H1 (cell line): ENCODE measurements around the gene PCSK4. TPM values are rescaled to one million over a fixed set of nuclear protein-coding genes. Genes with fewer than 3 reads are reported as not detected.

Experiments
- BACH1 ChIP-seq: IDR thresholded peaks from 2 replicates; pipeline ENCODE4 v1.6.1; 2012; ENCODE audit warnings: low read length, improper control_type of control experiment
- BCL11A ChIP-seq, 2 experiments: IDR thresholded peaks; one replicate each; pipeline ENCODE4 v1.6.1; 2011; ENCODE audit warnings: low read depth in 2 of 2, low read length in 2 of 2, mild to moderate bottlenecking in 2 of 2
- CEBPB ChIP-seq: IDR thresholded peaks from 2 replicates; pipeline ENCODE4 v1.6.1; 2012; ENCODE audit warnings: low read depth, low read length
- CHD7 ChIP-seq: fragments of 300-600 bp; sonication (generic); IDR thresholded peaks from 2 replicates; pipeline ENCODE4 v1.7.1; 2012; ENCODE audit warnings: low read length, moderate library complexity, mild to moderate bottlenecking, inconsistent platforms; ENCODE audit not compliant: insufficient replicate concordance
- JUN ChIP-seq: IDR thresholded peaks from 2 replicates; pipeline ENCODE4 v1.6.1; 2011; ENCODE audit warnings: low read depth, mild to moderate bottlenecking, improper control_type of control experiment, low read length
- KDM4A ChIP-seq: IDR thresholded peaks from one replicate; pipeline ENCODE4 v1.7.1; 2012; ENCODE audit warnings: low read depth, mild to moderate bottlenecking, moderate library complexity, low read length, inconsistent platforms; ENCODE audit not compliant: severe bottlenecking
- NANOG ChIP-seq: IDR thresholded peaks from 2 replicates; pipeline ENCODE4 v1.6.1; 2011; ENCODE audit warnings: low read length, low read depth, mild to moderate bottlenecking, inconsistent platforms; ENCODE audit not compliant: insufficient read depth, poor library complexity, severe bottlenecking
- RFX5 ChIP-seq: IDR thresholded peaks from 2 replicates; pipeline ENCODE4 v1.6.1; 2011; ENCODE audit warnings: low read depth, low read length, improper control_type of control experiment, borderline replicate concordance
- SP2 ChIP-seq: IDR thresholded peaks from 2 replicates; pipeline ENCODE4 v1.6.1; 2012; ENCODE audit warnings: mild to moderate bottlenecking, low read length, inconsistent platforms
- polyA plus RNA-seq, 7 experiments: library from polyadenylated mRNA; depleted of rRNA in 3 of 7; stranded (reverse) in 5 of 7; unstranded in 2 of 7; fragments of >200 nt in 5 of 7; fragments of 200-250 nt in 2 of 7; gene quantifications; 1 replicate in 5 of 7; 2 replicates in 1 of 7; 4 replicates in 1 of 7; pipeline versions ENCODE4 v1.2.1 to v1.2.3, GENCODE V29; 2011 to 2013; ENCODE audit warnings: missing spikeins in 2 of 7, mixed read lengths in 2 of 7
- total RNA-seq: library from RNA; stranded (reverse); fragmentation: NEBNext Ultra II Directional; extraction: Animal tissue kit (Norgen Biotek cat#: 25700); gene quantifications from 2 replicates; pipeline ENCODE4 v1.2.1, GENCODE V29; 2021

Gene PCSK4
- total and polyA plus RNA-seq, 2 of the 8 experiments (the other 6 are each of a cell fraction or from before 2014, with no cell fraction given), result 9.8 to 10.7 TPM

DNA sequence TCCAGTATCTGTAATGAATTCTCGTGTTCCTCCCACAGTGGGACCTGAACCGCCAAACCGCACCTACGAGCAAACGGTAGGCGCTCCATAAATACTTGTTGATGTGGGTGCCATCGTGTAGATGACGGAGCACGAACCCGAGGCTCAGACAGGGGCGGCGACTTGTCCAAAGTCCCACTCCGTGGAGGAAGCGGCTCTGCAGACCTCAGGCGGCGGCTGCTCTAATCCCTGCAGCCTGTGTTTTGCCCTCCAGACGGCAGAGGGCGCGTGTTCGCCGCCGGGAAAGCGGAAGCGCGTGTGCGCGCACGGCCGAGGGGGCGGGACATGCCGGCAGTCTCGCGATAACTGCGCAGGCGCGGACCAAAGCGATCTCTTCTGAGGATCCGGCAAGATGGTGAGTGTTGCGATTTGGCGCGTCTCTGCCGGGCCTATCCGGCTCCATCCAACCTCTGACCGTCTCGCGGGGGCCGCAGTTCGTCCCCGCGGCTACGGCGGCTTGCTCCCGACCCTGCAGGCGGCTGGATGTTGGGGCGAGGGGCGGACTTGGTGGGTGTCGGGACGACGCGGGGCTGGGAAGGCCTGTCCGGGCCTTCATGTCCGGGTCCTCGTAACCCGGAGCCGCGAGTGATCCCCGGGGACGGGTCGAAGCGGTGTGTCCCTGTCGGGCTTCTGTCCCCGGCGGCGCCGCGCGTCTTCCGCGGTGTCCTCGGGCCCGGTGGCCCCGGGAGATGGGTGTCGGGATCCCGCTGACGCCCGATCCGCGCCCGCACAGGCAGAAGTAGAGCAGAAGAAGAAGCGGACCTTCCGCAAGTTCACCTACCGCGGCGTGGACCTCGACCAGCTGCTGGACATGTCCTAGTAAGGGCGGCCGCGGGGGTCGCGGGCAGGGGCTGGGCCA is 51.9 kb downstream of the PCSK4 start, which contains the start of gene RPS15 (continued):
- TF ChIP-seq CHD7 (no peak), KDM4A (peak; percentile 59), NANOG (peak; percentile 7), BCL11A (IDR thresholded peaks at IDR 0.05; ENCODE audit: low read depth in 2 of 2, low read length in 2 of 2) (no peak), CEBPB (no peak), JUN (no peak), RFX5 (no peak), SP2 (peak; percentile 39; the same call in 1 of the 2 replicates), BACH1 (peak; percentile 24)
